ENCODE results near the gene PHF21A. TPM values are rescaled to one million over a fixed set of nuclear protein-coding genes. Genes with fewer than 3 reads are reported as not detected.

The PHF21A gene
- 14.9 and 21.2 TPM in 2 replicates for total RNA-seq (2014; rRNA removed; shearing (Covaris generic))

DNA sequence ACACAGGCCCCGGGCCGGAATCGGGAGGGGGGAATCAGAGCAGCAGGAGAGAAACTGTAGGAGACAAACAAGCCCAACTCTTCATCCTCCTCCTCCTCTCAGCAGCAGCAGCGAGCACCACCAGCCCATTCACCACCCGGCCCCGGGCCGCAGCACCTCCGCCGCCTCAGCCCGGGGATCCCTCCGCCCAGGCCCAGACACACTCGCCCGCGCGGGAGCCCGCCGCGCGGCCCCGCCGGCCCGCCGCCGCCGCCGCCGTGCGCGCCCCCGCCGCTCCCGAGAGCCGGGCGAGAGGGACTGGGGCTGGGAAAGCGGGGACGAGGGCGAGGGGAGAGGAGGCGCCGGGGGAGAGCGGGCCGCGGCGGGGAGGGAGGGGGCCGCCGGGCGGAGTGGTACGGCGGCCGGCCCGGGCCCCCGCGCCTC is at the start of gene PHF21A:
Gene PHF21A, minus strand, starts transcription at position 154 of the 423 bp plus-strand sequence. CDS start 37,235 bp downstream, outside the sequence.

DNA sequence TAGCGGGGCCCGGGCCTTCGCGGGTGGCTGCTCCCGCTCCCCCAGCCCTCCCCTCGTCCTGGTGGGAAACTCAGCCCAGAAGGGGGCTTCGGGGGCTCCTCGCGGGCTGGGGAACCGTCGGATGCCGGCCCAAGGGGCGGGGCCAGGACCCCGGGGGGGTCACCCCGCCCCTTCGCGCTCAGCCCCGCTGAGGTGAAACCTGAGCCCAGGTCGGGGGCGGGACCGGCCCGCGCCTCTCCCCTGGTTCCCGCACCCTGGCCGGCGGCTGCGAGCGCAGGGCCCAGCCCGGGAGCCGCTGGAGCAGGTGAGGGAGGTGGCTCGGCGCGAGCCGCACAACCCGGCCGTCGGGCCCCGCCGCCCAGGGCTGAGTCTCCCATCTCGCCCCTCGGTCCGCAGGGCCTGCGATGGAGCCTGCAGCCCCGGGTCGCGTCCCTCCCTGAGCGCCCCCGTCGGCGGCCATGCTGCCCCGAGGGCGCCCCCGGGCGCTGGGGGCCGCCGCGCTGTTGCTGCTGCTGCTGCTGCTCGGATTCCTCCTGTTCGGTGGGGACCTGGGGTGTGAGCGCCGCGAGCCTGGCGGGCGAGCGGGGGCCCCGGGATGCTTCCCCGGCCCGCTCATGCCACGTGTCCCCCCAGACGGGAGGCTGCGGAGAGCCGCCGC is 198.7 kb downstream of the PHF21A start, which contains the start of gene LARGE2:
Gene LARGE2, plus strand, starts transcription at position 232 of the 658 bp plus-strand sequence. Its CDS starts 227 bp downstream, at position 459.

GRCh38 chr11:45917623-45918330 is 203.5 kb downstream of the PHF21A start, which contains the start of gene PEX16:
Gene PEX16, minus strand, starts transcription at chr11:45917877. Its CDS starts 66 bp downstream, at chr11:45917811.

GRCh38 chr11:45906965-45907611 is 214.2 kb downstream of the PHF21A start, which contains the start of gene FREY1:
Gene FREY1, minus strand, starts transcription at chr11:45907271. Its CDS starts 26 bp downstream, at chr11:45907245.

DNA sequence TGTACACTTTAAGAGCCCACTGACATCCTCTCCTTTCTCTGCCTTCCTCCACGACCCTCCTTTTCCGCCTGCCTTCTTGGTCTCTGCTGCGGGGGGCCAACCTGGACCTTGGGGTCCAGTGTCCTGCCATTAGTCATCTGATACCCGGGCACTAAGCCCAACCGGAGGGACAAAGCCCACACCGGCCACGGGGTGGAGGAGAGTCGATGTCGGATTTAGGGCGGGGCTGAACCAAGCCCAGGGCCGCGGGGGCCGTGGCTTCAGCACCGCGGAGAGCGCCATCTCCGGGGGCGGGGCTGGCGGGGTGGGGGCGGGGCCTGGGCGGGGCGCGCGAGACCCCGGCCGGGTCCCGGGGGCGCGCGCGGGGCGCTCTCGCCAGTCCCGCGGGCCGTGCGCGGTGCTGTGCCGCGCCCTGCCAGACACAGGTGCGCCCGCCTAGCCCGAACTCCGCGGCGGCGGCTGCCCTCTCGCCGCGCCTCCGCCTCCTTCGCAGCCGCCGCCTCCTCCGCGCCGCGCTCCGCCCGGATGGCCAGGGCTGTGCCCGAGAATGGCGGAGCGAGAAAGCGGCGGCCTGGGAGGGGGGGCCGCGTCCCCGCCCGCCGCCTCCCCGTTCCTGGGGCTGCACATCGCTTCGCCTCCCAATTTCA is 235.9 kb downstream of the PHF21A start, which contains the start of gene MAPK8IP1:
Gene MAPK8IP1, plus strand, starts transcription at position 378 of the 647 bp plus-strand sequence. Its CDS starts 170 bp downstream, at position 548.

Other genes with a start within 250 kb of the PHF21A start
- 11.1 and 12.7 TPM in 2 replicates for gene MAPK8IP1, start 235.8 kb downstream of the PHF21A start, total RNA-seq (2014; rRNA removed; shearing (Covaris generic))
- gene FREY1, start 214.2 kb downstream of the PHF21A start, total RNA-seq (2014; rRNA removed; shearing (Covaris generic)), result 1.6 and 1.7 TPM in 2 replicates
- gene PEX16, start 203.6 kb downstream of the PHF21A start, total RNA-seq (2014; rRNA removed; shearing (Covaris generic)), result 59.6 and 62.7 TPM in 2 replicates
- 0.11 and 0.19 TPM in 2 replicates for gene LARGE2, start 198.8 kb downstream of the PHF21A start, total RNA-seq (2014; rRNA removed; shearing (Covaris generic))
- 1.1 and 1.2 TPM in 2 replicates for gene CREB3L1, start 156.2 kb upstream of the PHF21A start, total RNA-seq (2014; rRNA removed; shearing (Covaris generic))
- 52.9 and 56.0 TPM in 2 replicates for gene DGKZ, start 226.0 kb upstream of the PHF21A start, total RNA-seq (2014; rRNA removed; shearing (Covaris generic))